Activated B cell treated with CpG ODN at 0.5 μM for 24 hours (primary cell): ENCODE data around the gene GRID2IP. TPM values are rescaled to one million over a fixed set of nuclear protein-coding genes. Genes with fewer than 3 reads are reported as not detected.

Experiments used
- ATAC-seq: fragments of 200-7000 bp; cut with Tn5 transposase; one replicate; pipeline ENCODE4 v1.10.0; 2021; ENCODE audit warnings: low read depth, mild to moderate bottlenecking, moderate library complexity
- CTCF ChIA-PET: fragments of 350-600 bp; sonication (Branson Sonifier 250); formaldehyde crosslinking; loops from one replicate; lab custom pipeline; 2021; ENCODE audit warnings: antibody characterized with exemption; lab: Charles Lee
- POLR2A ChIA-PET: fragments of 350-600 bp; sonication (Branson Sonifier 250); formaldehyde crosslinking; loops from one replicate; lab custom pipeline; 2021; ENCODE audit warnings: antibody characterized with exemption; lab: Charles Lee
- DNase-seq: peaks from one replicate; pipeline ENCODE4 v3.0.0; 2022
- H3K27ac Mint-ChIP-seq: one replicate; pipeline ENCODE4 v1.8.0; 2020; ENCODE audit warnings: mixed read lengths
- H3K27me3 Mint-ChIP-seq: one replicate; pipeline ENCODE4 v1.8.0; 2021; ENCODE audit warnings: mixed read lengths
- H3K36me3 Mint-ChIP-seq: one replicate; pipeline ENCODE4 v1.8.0; 2021; ENCODE audit warnings: low read depth, mixed read lengths
- H3K4me1 Mint-ChIP-seq: one replicate; pipeline ENCODE4 v1.8.0; 2021; ENCODE audit warnings: mixed read lengths
- H3K4me3 Mint-ChIP-seq: one replicate; pipeline ENCODE4 v1.8.0; 2020; ENCODE audit warnings: mild to moderate bottlenecking, mixed read lengths
- H3K9me3 Mint-ChIP-seq: one replicate; pipeline ENCODE4 v1.8.0; 2020; ENCODE audit warnings: mixed read lengths
- intact Hi-C: fragments of 100-400 bp; cut with micrococcal nuclease; formaldehyde crosslinking; loops from one replicate; pipeline ENCODE4 v1.15.1; 2024
- total RNA-seq: library from RNA; stranded (reverse); gene quantifications from 2 replicates; pipeline ENCODE4 v1.2.3, GENCODE V29; 2022
- TF ChIP-seq, protein P1 (sequence below): fragments of 200-600 bp; IDR thresholded peaks from one replicate; pipeline ENCODE4 v1.8.0; 2022; ENCODE audit warnings: antibody characterized with exemption, mild to moderate bottlenecking

GRID2IP gene
- total RNA-seq, 1 donor from 2014 or later, result 1.3 TPM

DNA sequence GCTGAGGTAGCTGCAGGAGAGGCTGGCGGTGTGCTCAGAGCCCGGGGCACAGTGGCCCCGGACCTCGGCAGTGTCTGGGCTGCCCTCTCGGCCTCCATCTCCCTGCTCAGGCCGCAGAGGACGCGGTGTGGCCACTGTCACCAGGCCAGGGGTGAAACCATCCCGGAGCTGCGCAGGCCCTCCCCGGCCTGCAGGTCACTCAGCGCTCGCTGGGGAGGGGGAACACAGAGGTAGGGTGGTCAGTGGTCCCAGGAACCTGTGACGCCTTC lies 53.7 kb downstream of the GRID2IP start:
- no peaks in the 10 kb centered on the region for H3K27me3 Mint-ChIP-seq
- DNase-seq (no peak), ATAC-seq (no peak)
- H3K4me3 Mint-ChIP-seq, result no peak overlapping the region
- no peaks in the 10 kb centered on the region for H3K9me3 Mint-ChIP-seq
- no peaks in the 10 kb centered on the region for H3K36me3 Mint-ChIP-seq
- no peak overlapping the region for H3K27ac Mint-ChIP-seq
- ChIA-PET CTCF (no interaction called here), POLR2A (no interaction called here)
- intact Hi-C loops, result no loop called here
- TF ChIP-seq, protein P1, sequence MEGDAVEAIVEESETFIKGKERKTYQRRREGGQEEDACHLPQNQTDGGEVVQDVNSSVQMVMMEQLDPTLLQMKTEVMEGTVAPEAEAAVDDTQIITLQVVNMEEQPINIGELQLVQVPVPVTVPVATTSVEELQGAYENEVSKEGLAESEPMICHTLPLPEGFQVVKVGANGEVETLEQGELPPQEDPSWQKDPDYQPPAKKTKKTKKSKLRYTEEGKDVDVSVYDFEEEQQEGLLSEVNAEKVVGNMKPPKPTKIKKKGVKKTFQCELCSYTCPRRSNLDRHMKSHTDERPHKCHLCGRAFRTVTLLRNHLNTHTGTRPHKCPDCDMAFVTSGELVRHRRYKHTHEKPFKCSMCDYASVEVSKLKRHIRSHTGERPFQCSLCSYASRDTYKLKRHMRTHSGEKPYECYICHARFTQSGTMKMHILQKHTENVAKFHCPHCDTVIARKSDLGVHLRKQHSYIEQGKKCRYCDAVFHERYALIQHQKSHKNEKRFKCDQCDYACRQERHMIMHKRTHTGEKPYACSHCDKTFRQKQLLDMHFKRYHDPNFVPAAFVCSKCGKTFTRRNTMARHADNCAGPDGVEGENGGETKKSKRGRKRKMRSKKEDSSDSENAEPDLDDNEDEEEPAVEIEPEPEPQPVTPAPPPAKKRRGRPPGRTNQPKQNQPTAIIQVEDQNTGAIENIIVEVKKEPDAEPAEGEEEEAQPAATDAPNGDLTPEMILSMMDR, result no peak
- H3K4me1 Mint-ChIP-seq, result no peaks in the 10 kb centered on the region

DNA sequence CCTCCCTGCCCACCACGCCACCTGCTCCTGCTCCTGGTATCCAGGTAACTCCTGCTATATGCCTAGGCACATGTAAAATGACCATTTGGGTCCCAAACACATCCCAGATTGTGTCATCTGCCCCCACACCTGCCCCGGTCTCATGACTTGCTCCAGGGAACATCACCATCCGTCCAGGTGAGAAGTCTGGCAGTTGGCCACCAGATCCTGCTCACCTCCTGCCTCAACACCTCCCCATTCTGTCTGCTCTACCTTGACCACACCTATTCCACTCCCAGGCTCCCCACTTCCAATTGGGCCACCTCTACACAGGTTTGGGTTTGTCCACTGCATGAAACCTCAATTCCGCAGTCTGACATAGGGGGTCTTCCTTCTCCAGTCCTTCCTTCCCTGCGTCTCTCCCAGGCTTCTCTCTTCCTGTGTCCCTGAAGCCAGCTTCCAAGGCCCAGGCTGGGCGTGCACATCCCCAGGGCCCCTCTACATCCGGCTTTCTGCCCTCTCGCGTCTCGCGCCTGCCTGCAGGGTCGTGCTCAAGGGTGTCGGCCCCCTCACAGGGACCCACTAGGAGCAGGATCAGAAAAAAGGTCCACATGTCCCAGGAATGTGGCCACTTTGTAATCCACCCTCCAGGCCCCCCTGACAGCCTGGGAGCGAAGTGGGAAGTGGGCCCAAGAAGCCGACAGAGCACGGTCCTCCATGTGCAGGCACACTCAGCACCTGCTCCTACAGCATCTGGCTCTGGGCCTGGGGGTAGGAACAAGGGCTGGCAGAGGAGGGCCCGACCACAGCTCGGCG lies 54.2 kb downstream of the GRID2IP start:
- Mint-ChIP-seq H3K27ac (no peak overlapping the region), H3K4me3 (no peak overlapping the region), H3K36me3 (no peaks in the 10 kb centered on the region), H3K4me1 (no peaks in the 10 kb centered on the region), H3K9me3 (no peaks in the 10 kb centered on the region), H3K27me3 (no peaks in the 10 kb centered on the region)
- ATAC-seq, result no peak
- CTCF ChIA-PET, result no interaction called here
- TF ChIP-seq, protein P1, result no peak
- intact Hi-C loops, result no loop called here
- no peak for DNase-seq
- POLR2A ChIA-PET, result no interaction called here

DNA sequence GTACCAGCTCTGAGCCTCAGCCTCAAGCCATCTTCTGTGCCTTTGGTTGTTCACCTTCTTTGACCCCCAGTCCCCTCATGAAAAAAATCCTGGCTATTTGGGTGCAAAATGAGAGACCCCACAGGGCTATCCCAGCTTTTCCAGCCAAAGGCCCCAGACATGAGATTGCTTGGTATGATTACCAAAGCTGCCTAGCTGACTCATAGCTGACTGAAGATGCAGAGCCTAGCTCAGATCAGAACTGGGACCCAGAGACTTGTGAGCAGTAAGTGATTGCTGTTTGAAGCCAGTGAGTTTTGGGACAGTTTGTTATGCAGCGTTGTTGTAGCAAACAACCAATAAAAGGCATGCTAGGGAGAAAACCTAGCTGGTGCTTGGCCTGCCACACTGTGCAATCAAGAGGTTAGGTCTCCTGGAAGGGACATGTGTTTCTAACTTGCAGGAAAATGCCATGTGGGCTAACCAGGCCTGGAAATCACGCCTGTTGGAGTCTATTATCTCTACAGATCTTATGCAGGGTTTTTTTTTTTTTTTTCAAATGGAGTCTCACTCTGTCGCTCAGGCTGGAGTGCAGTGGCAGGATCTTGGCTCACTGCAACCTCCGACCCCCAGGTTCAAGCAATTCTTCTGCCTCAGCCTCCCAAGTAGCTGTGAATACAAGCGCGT lies 55.5 kb downstream of the GRID2IP start:
- ChIA-PET CTCF (no interaction called here), POLR2A (no interaction called here)
- TF ChIP-seq, protein P1, result no peak
- Mint-ChIP-seq H3K4me3 (no peak overlapping the region), H3K9me3 (no peaks in the 10 kb centered on the region), H3K36me3 (no peaks in the 10 kb centered on the region), H3K4me1 (no peaks in the 10 kb centered on the region), H3K27me3 (no peaks in the 10 kb centered on the region), H3K27ac (no peak overlapping the region)
- DNase-seq (no peak), ATAC-seq (no peak)
- intact Hi-C loops, result no loop called here

DNA sequence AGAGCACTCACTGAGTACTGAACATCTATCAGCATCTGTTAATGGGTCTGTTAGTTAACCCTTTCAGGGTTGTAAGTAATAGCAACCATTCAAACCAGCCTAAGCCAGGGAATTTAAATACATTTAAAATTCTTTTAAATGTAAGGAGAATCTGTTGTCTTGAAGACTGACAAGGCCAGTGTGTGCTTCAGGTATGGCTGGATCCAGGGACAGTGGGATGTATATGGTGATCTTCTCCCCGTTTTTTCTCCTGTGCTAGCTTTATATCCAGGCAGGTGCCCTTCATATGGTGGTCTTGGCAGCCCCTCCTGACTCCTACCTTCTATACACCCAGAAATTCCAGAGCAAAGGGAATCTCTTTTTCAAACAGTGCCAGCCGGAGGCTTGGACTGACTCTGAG lies 56.9 kb downstream of the GRID2IP start:
- CTCF ChIA-PET, result no interaction called here
- DNase-seq, result no peak
- H3K36me3 Mint-ChIP-seq, result no peaks in the 10 kb centered on the region

DNA sequence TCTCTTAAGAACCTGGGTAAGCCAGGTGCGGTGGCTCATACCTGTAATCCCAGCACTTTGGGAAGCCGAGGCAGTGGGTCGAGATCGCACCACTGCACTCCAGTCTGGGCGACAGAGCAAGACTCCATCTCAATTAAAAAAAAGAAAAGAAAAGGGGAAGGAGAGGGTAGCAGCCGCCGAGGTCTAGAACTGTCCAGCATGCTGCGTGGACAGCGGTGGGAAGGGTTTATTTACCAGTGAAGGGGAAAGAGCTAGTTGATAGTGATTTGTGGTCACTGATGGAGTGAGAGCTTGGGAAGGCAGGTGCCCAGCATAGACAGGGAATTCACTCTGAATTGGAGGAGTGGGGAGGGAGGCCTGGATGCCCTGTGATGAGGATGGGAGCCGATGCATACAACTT lies 60.1 kb downstream of the GRID2IP start:
- H3K36me3 Mint-ChIP-seq, result no peaks in the 10 kb centered on the region
- TF ChIP-seq, protein P1, result no peak

More for the DNA sequence above, 56.9 kb downstream of the GRID2IP start:
- H3K27me3 Mint-ChIP-seq, result no peaks in the 10 kb centered on the region
- TF ChIP-seq, protein P1, result no peak
- ATAC-seq, result no peak
- intact Hi-C loops, result no loop called here
- H3K9me3 Mint-ChIP-seq, result peaks cover 2% of the 10 kb centered on the region
- no peak overlapping the region for H3K27ac Mint-ChIP-seq
- no peak overlapping the region for H3K4me3 Mint-ChIP-seq
- no peaks in the 10 kb centered on the region for H3K4me1 Mint-ChIP-seq
- POLR2A ChIA-PET, result no interaction called here

More for the DNA sequence above, 60.1 kb downstream of the GRID2IP start:
- H3K27me3 Mint-ChIP-seq, result no peaks in the 10 kb centered on the region
- intact Hi-C loops, result no loop called here
- CTCF ChIA-PET, result no interaction called here
- peaks cover 2% of the 10 kb centered on the region for H3K9me3 Mint-ChIP-seq
- no peak for ATAC-seq
- no peak for DNase-seq
- H3K4me1 Mint-ChIP-seq, result no peaks in the 10 kb centered on the region
- POLR2A ChIA-PET, result no interaction called here
- H3K4me3 Mint-ChIP-seq, result no peak overlapping the region
- H3K27ac Mint-ChIP-seq, result no peak overlapping the region
